ENCODE measurements around the gene BCDIN3D. TPM values are rescaled to one million over a fixed set of nuclear protein-coding genes. Genes with fewer than 3 reads are reported as not detected.

The BCDIN3D gene
- total and polyA plus RNA-seq, 9 of the 15 experiments (the other 6 are each of a cell fraction or from before 2014, with no cell fraction given): 3.7 to 6.9 (median 5.6) TPM

GRCh38 chr12:49828133-49829091, 14.5 kb downstream of the BCDIN3D start, which contains the start of gene NCKAP5L (continued):
- TF ChIP-seq NKRF (IDR thresholded peaks at IDR 0.05; ENCODE audit: borderline replicate concordance) (peak; percentile 92; the same call in 1 of the 2 replicates), ZNF384 (IDR thresholded peaks at IDR 0.05; ENCODE audit: low read depth, low read length) (no peak), CEBPB (tag; IDR thresholded peaks at IDR 0.05) (no peak), ERF (CRISPR knock-in tag; IDR thresholded peaks at IDR 0.05) (no peak), EP400 (IDR thresholded peaks at IDR 0.05) (peak; percentile 84), MLX (CRISPR knock-in tag; conservative IDR thresholded peaks at IDR 0.05) (no peak), PHF21A (IDR thresholded peaks at IDR 0.05; ENCODE audit: borderline replicate concordance, low read depth) (peak; percentile 56; the same call in 1 of the 2 replicates), HOMEZ (CRISPR knock-in tag; IDR thresholded peaks at IDR 0.05) (no peak), EGR1 (conservative IDR thresholded peaks at IDR 0.05) (peak; percentile 85), ELF1 (tag; IDR thresholded peaks at IDR 0.05) (peak; percentile 85), ZHX1 (conservative IDR thresholded peaks at IDR 0.05; ENCODE audit: low read length) (no peak), ZNF408 (CRISPR knock-in tag; IDR thresholded peaks at IDR 0.05; ENCODE audit: low read depth) (no peak), ZNF551 (CRISPR knock-in tag; IDR thresholded peaks at IDR 0.05) (no peak), NFRKB (IDR thresholded peaks at IDR 0.05; ENCODE audit: low read depth) (no peak), TFE3 (CRISPR knock-in tag; IDR thresholded peaks at IDR 0.05) (no peak), PTTG1 (tag; IDR thresholded peaks at IDR 0.05; ENCODE audit: low read depth) (no peak), ZNF354B (CRISPR knock-in tag; IDR thresholded peaks at IDR 0.05) (no peak), RBFOX2 (IDR thresholded peaks at IDR 0.05; ENCODE audit: low read depth, low read length) (peak; percentile 89), E2F3 (CRISPR knock-in tag; IDR thresholded peaks at IDR 0.05) (no peak)
